Activated CD4-positive, alpha-beta T cell treated with anti-CD3 and anti-CD28 coated beads, Interleukin-2, amount 50 U/mL, for 48 hours (primary cell): ENCODE data around the gene RSPH6A.

Source experiments
- DNase-seq, 2 experiments: peaks; one replicate each; pipeline ENCODE4 v3.0.0-alpha.2; 2020

The RSPH6A gene

DNA sequence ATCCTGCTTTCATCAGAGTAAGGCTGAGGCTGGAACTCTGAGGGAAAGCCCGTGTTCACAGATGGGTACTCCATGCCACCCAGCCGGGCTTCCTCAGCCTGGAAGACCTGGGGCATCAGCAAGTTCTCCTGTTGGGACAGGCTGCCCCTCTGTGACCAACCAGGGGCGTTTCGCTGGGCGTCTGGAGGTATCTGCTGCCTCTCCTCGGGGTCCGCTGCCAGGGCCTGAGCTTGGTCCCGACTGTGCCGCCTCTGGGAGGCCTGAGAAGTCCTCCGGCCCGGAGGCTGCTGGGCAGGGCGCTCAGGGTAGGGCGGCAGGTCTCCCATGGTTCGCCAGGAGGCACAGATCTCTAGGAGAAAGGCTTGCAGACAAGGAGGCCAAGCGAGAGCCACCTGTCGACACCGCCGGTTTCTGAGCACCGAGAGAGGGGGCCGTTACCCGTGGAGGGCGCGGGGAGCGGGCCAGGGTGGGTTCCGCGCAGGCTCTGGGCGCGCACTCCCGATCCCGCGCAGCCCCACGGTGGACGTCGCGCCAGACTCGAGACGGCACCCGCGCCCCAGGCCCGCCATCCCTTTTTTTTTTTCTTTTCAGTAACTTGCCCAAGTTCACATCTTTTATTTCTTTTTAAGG is at the start of gene RSPH6A:
TSS of gene RSPH6A (minus strand) at position 458 of the 630 bp plus-strand sequence. CDS start at position 326, 132 bp downstream.
- no peak for DNase-seq

DNA sequence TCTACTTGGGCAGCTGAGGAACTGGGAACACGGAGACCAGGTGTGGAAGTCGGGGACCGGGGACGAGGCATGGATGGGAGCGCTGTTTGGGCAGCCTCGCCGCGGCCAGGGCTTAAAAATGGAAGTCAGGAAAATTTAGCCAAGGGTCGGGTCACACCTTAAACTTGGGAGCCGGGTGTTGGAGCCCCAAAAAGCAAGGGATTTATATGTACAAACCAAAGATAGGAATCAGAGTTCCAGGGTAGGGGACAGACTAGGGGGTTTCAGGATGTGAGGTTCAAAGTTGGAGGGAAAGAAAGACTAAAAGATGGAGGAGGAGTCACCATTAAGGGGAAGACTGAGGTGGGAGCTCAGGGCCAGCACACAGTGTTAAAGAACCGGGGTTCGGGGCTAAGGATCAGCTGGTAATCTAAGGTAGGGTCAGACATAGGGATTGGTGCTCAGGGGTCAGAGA is 49.5 kb upstream of the RSPH6A start:
- DNase-seq, result no peak

DNA sequence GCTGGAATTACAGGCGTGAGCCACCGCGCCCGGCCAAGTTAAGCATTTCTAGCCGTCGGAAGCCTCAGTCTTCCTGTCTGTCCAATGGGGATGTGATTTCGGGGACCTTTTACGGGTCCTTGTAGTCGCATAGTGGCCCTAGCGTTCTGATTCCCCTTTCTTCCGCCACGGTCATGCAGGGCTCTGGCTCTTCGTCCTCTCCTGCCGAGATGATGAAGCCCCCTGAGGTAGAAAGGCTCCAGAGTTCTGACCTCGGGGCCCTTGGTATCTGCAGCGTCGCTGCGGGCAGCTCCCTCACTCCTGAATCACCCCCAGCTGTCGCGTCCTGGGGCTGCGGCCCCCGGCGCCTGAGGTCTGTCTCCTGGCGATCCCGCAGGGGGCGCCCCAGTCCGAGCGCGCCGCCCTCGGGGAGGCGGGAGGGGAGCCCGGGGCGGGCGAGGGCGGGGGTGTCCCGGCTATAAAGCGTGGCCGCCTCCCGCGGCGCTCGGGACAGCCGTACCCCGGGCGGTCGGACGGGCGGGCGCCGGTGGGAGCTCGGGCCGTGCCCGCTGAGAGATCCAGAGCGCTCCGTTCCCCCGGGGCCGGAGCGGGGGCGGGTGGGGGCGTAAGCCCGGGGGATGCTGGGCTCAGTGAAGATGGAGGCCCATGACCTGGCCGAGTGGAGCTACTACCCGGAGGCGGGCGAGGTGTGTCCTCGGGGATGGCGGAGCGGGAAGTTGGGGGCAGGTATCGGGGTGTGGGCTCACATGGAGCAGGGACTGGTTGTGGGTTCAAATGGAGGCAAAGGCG is 48.9 kb upstream of the RSPH6A start, which contains the start of gene FOXA3:
TSS of gene FOXA3 (plus strand) at position 487 of the 789 bp plus-strand sequence. CDS start at position 618, 131 bp downstream.
- peak; percentile 69 to 74 for DNase-seq

DNA sequence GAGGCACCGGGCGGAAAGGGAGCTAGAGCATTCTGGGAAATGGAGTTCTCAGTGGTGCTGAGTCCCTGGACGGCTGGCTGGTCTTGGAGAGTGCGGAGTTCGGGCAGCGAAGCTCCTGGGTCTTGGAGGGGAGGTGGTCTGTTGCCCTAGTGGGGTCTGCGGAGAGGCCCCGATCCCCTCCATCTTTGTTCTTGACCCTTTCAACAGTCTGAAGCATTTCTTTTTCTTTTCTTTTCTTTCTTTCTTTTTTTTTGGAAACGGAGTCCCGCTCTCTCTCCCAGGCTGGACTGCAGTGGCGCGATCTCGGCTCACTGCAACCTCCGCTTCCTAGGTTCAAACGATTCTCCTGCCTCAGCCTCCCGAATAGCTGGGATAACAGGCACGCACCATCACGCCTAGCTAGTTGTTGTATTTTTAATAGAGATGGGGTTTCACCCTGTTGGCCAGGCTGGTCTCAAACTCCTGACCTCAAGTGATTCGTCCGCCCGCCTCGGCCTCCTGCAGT is 48.3 kb upstream of the RSPH6A start:
- no peak for DNase-seq

DNA sequence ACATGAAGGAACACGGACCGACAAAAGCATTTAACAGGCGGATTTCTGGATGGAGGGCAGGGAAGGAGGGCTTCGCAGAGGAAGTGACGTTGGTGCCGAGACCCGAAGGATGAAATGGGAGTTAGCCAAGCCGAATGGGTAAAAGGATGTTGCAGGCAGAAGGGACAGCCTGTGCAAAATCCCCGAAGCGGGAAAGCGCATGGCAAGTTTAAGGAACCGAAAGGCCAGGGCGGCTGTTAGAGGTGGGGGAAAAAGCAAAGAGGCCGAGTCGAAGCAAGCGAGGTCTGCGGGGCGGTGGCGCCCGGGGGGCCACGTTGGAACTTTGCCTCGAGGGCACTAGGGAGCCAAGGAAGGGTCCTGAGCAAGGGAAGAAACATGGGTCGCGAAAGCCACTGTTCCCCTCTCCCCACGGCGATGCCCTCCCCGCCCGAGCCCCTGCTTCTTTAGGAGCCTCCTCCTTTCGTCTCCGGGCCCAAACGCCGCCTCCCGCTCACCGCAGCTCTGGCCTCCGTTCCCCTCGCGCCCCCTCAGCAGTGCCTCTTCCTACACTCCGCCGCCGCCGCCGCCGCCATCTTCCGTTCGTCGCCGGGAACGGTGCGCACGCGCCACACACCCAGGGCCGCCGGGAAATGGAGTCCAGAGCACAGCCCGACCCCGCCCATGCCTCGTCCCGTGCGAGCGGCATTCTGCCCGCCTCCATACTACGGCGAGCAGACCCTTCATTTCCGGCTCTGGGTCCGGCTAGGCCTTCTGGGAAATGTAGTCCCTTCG is 47.6 kb upstream of the RSPH6A start, which contains the start of gene SYMPK:
TSS of gene SYMPK (minus strand) at position 584 of the 771 bp plus-strand sequence. CDS start 8,652 bp downstream, outside the sequence.
- DNase-seq, result peak; percentile 99

DNA sequence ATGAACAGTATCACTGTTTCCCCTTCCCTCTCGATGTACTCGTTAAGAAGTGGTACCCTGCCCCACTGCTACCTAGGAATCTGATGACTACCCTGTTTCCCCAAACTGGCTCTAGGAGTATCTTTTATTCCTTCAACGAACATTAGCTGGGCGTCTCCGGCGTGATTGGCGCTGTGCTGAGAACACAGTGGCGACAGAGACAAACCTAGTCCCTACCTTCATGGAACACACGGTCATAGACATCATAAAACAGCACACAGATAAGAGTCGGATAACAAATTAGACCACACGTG is 47.1 kb upstream of the RSPH6A start:
- DNase-seq, result no peak

DNA sequence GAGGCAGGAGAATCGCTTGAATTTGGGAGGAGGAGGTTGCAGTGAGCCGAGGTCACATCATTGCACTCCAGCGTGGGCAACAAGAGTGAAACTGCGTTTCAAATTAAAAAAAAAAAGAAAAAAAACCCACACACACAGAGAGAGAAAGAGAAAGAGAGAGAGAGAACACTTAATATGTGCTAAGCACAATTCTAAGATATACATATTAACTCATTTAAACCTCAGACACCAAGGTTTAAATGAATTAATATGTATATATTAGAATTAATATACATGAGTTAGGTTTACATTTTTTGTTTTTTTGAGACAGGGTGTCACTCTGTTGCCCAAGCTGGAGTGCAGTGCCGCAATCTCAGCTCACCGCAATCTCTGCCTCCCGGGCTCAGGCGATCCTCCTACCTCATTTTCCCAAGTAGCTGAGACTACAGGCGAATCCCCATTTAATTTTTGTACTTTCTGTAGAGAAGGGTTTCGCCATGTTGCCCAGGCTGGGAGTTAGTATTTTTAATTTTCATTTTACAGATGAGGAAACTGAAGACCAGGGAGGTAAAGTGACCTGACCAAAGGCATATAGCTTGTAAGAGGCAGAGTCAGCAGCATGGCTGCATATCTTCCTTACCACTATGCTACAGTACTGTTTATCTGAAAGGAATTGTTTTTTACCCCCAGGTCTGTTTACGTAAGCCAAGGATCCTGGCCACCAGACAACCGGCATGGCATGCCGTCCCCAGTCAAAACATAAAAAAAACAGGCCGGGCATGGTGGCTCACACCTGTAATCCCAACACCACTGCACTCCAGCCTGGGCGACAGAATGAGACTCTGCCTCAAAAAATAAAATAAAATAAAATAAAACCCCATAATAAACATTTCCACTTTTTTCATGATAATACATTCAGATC is 45.5 kb upstream of the RSPH6A start:
- DNase-seq, result no peak

DNA sequence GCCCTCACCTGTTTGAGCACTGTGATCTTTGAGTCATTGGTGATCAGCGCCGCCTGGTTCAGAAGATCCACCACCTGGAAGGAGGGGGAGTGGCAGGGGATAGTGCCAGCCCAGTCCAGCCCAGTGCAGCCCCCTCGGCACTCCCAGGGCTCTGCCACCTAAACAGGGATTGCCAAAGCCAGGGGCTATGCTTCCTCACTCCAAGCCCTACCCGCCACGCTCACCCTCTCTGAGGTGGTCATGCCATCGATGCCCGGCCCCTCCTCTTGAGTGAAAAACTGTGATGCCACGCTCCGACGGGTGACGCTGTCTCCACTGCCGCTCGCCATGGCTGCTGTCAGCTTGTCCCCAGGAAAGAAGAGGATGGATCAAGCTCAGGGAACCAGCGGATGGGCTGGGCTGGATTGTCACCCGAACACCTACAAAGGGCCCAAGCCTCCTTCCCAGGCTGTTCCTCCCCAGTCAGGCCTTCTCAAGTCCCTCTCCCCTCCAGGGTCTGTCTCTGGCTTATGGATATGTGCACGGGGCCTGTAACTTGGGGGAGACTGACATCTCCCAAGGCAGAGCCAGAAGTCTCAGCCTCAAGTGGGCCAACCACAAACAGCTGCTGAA is 39.2 kb upstream of the RSPH6A start:
- no peak for DNase-seq

DNA sequence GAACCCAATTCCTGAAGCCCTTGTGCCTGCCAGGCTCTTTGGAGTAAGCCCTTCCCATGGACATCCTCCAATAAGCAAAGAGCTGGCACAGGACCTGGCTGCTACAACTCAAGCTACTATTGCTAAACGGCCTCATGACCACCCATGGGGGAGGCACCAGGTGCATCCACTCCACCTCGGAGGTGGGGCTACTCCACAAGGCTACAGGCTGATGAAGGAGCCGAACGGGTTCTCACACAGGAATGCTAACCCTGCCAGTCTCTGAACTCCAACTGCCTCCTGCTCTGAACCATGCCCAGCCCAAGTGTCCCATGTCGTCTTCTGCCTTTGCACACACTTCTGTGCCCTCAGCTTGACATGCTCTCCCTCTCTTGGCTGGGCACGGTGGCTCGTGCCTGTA is 37.9 kb upstream of the RSPH6A start:
- no peak for DNase-seq

DNA sequence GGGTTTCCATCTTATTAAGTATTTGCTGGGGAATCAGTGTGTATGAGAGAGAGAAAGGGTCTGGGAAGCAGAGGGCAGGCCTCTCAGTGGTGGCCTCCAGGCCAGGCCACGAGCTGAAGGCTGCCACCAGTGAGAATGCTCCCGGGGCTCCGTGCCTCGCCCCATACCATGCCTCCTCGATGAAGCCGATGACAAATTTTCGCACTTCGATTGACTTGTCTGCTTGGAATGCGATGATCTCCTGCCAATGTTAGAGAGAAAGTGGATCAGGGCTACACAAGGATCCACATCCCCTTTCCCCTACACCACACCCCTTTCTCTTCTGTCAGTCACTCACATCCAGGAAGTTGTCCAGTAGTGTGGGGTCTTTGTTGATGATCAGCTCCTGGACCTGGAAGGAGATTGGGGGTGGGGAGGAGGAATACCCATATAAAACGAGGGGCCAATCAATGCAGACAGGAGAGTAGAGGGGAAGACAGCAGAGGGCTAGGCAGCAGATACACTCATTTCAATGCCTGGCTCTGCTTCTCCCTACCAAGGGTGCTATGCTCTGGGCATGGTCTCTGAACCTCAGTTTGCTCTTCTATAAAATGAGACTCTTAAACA is 37.1 kb upstream of the RSPH6A start:
- DNase-seq, result no peak

DNA sequence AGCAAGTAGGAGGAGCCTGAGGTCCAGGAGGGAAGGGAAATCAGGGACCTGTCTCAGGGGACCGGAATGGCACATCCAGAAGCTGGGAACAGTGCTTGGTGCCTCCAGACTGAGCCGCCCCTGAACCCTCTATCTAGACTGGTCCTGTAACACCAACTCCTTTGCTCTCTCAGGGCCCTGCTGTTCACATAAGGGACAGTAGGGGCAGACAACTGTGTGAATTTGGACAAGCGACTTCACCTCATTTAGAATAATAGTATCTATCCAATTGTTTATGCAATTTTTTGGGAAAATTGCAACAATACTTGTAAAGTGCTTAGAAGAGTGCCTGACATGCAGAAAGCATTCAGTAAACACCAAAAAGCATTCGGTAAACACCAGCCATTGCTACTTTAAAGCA is 33.8 kb upstream of the RSPH6A start:
- no peak for DNase-seq

DNA sequence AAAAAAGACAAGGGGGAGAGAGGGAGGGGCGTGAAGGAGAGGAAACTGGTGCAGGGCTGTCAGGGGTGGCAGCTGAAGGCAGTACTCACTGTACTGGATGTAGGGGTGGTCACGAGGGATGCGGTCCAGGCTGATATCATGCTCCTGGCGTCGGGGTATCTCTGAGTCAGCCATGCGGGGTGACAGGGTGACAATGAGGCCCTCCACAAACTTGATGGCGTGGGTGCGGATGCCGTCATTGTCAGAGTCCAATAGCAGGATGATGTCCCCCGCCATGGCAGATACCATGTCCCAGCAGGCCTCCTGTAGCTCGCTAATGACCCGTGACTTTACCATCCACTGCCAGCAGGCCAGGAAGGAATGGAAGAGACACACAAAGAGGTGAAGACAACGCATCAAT is 32.6 kb upstream of the RSPH6A start:
- no peak for DNase-seq

DNA sequence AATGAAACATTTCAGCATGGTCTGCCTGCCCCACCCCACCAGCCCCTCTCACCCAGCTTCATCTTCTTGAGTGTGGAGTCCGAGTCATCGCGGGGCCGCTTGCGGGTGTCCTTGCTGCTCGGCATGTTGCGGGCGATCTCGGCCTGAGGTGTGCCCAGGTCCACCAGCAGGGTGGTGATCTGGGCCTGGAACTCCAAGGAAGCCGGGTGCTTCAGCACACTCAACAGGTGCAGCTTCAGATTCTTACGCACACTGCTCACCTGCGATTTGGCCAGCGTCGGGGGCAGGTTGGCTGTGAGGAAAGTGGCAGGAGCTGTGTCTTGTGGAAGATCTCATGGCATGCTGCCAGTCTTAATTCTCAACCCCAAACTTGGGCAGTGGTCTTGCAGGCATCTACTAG is 27.1 kb upstream of the RSPH6A start:
- DNase-seq, result no peak

DNA sequence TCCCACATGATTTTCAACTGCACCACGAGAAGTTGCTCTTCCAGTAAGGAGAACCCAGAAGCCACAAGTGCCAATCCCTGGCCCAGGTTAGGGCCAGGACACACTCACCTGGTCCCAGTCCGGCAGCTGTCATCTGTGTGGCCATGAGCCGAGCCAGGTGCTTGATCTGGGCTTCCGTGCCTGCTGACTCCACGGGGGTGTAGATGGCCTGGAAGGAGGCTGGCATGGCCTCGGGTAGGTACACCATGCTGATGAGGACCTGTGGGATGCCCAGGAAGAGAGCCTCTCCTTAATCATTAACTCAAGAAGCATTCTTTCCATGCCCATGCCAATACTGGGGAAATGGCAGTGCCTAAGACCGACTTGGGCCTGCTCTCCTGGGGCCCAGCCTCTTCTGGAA is 19.9 kb upstream of the RSPH6A start:
- no peak for DNase-seq

DNA sequence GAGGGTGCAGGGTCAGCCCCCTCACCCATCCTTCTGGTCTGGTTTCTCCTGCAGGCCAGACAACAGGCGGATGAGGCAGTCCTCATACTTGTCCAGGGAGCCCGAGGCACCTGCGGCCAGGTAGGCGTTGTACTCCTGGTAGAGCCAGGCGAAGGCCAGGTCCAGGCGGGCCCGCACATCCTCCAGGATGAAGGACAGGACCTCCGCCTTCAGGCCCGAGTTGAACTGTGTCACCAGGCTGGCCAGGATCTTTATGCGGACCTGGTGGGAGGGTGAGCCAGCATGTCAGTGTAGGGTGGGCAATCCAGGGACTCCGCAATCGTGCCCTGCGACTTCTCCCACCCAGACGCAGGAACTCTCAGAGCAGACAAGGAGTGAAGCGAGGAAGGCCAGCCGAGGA is 13.8 kb upstream of the RSPH6A start:
- DNase-seq, result no peak

DNA sequence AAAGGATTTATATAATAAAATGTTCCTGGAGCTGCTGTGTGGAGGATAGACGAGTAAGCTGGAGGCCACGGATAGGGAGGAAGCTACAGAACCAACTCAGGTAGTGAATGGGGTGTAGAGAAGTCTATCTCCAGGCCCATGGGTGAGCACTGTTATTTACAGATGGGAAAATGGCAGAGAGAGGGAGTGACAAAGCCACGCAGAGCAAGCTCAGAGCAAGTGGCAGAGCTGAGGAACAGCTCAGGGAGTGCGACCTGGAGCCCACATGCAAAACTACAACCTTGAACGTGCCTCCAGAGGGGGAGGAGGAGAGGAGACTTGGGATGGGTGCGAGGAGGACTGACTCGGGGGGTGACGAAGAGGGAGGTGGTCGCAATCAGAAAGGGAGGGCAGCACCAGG is 13.4 kb upstream of the RSPH6A start:
- DNase-seq, result no peak

DNA sequence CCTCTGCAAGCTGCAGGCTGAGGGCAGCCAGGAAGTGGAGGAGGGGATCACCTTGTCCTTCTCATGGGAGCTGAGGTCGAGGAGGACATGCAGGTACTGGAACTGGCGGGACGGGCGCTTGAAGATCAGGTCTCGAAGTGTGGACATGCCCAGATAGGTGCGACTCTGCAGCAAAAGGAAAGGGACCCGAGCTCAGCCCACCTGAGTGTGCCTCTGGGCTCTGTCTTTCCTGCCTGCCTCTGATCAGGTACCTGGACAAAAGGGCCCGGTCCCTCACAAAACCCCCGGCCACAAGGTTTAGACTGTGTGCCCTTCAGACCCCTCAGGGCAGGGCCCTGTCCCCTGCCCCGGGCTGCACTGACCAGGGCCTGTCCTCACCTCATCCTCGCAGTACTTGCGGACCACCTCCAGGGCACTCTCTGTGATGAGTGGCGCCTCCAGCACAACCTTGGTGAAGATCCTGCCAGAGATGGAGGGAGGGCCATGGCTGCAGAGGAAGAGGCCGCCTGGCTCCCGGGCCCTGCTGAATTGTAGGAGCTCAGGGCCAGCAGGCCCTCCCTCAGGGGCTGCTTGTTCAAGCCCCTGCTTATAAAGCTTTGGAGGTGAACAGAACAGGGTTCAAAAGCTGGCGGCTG is 12.5 kb upstream of the RSPH6A start:
- no peak for DNase-seq

DNA sequence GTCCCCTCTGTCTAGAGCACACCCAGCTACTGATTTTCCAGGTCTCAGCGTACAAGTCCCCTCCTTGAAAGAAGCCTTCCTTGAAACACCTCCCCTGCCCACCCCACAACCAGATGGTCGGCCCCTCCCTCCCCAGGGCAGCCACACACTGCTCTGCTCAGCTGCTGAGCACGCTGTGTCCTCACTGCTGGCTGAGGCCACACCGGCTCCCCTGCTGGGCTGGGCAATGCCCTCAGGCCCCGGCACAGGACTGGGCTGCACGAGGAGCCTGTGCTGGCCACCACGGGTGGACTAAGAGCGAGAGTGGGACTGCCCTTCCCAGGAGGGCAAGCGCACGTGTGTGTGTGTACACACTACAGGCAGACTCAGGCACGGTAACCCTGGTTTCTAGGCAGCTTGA is 11.8 kb upstream of the RSPH6A start:
- no peak for DNase-seq

DNA sequence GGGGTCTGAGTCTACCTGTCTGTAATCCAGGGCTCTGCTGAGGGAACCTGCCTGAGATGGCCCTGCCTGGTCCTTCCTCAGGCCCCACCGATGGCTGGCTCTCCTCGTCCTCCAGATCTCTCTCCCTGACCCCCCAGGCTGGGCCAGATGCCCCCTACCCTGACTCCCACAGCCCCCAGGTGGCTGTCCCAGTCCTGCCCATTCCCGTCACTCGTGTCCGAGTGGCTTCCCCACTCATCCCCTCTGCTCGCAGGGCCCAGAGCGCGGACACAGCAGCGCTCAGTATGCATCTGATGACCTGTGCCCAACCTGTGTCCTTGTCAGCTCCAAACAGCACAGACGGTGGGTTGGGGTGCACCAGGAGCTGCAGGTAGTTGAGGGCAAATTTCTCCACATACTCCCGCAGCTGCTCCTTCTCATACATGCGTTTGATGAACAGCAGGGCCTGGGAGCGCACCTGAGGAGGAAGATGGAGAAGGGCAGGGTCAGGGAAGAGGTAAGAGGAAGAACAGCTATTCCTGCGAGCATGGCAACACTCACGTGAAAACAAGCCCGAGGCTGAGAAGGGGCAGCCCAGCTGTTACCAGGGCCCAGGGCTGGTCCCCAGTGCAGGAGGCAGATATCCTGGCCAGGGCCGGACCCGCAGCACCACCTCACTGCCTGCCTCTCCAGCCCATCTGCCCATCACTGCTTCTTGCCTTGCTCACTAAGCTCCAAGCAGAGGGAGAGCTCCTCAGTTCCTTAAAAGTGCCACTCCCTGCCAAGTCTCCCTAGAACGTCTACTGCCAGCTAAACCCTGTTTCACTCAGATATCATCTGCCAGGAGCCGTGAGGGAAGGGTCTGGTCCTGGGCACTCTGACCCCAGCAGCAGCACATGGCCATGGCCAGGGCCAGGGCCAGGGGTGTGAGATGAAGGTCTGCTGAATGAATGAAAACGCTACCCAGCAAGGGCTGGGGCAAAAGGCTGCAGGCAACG is 11.1 kb upstream of the RSPH6A start:
- no peak for DNase-seq

DNA sequence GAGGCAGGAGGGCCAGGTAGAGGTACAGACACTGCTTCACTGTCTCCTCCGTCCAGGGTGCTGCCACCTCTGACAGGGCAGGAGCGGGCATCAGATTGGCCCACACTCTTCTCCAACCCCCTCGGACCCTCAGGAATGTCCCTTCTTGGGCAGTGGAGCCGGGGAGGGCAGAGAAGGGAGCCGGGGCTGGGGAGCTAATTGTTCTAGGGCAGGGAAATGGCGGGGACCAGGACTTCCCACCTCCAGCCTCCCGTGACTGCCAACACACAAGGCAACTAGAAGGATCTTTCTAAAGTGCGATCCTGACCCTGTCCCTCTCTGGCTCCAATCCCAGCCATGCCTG is 10.1 kb upstream of the RSPH6A start:
- no peak for DNase-seq
